GM23338 (cell line): ENCODE results near the gene GCH1.

Source experiments
- CREB1 ChIP-seq: fragments of 250-450 bp; sonication (Bioruptor Pico); IDR thresholded peaks from 2 replicates; pipeline ENCODE4 v1.5.0; 2020; ENCODE audit warnings: low read depth, mild to moderate bottlenecking, moderate library complexity
- CTCF ChIP-seq, 2 experiments: fragments of 200-600 bp in 1 of 2; sonication (generic) in 1 of 2; conservative IDR thresholded peaks; 2 replicates each; pipeline versions ENCODE4 v1.5.1 to v1.6.1; 2016 to 2017; ENCODE audit warnings: antibody characterized with exemption in 2 of 2, low read depth in 2 of 2, mild to moderate bottlenecking in 2 of 2, moderate library complexity in 1 of 2
- EZH2 ChIP-seq: fragments of 200-600 bp; sonication (generic); IDR thresholded peaks from one replicate; pipeline ENCODE4 v1.8.0; 2017; ENCODE audit warnings: antibody characterized with exemption, mild to moderate bottlenecking, low read depth; ENCODE audit not compliant: unreplicated experiment
- EZH2phosphoT487 ChIP-seq: fragments of 200-600 bp; sonication (generic); IDR thresholded peaks from one replicate; pipeline ENCODE4 v1.8.1; 2018; ENCODE audit warnings: antibody characterized with exemption; ENCODE audit not compliant: unreplicated experiment
- JUNB ChIP-seq: IDR thresholded peaks from one replicate; pipeline ENCODE4 v1.6.1; 2016; ENCODE audit warnings: antibody characterized with exemption; ENCODE audit not compliant: unreplicated experiment
- POLR2AphosphoS5 ChIP-seq: IDR thresholded peaks from 2 replicates; pipeline ENCODE4 v1.6.1; 2016; ENCODE audit warnings: antibody characterized with exemption, low read depth
- REST ChIP-seq: IDR thresholded peaks from one replicate; pipeline ENCODE4 v1.6.1; 2018; ENCODE audit warnings: antibody characterized with exemption; ENCODE audit not compliant: unreplicated experiment
- STAT1 ChIP-seq: IDR thresholded peaks from one replicate; pipeline ENCODE4 v1.6.1; 2016; ENCODE audit warnings: antibody characterized with exemption; ENCODE audit not compliant: unreplicated experiment
- ZNF114 ChIP-seq: fragments of 250-450 bp; sonication (Bioruptor Pico); IDR thresholded peaks from 2 replicates; pipeline ENCODE4 v1.5.0; 2020; ENCODE audit warnings: mild to moderate bottlenecking, moderate library complexity
- ZNF331 ChIP-seq: fragments of 250-450 bp; sonication (Bioruptor Pico); IDR thresholded peaks from 2 replicates; pipeline ENCODE4 v1.5.0; 2020; ENCODE audit warnings: low read depth, mild to moderate bottlenecking, moderate library complexity

- TF ChIP-seq CTCF (conservative IDR thresholded peaks at IDR 0.05; ENCODE audit: low read depth in 2 of 2) (no peak), POLR2AphosphoS5 (no peak), EZH2 (no peak), ZNF331 (CRISPR knock-in tag) (no peak), CREB1 (no peak), ZNF114 (no peak), REST (no peak), EZH2phosphoT487 (no peak), STAT1 (no peak), JUNB (no peak)
Measured at GRCh38 chr14:54807428-54807827, 95.2 kb downstream of the GCH1 start.
